Endodermal cell (in vitro differentiated cells): ENCODE data around the gene ATP4B. TPM values are rescaled to one million over a fixed set of nuclear protein-coding genes. Genes with fewer than 3 reads are reported as not detected.

ENCODE experiments used
- DNase-seq: peaks from one replicate; pipeline ENCODE4 v3.0.0-alpha.2; 2017
- H3K27ac ChIP-seq: 2 replicates; pipeline ENCODE4 v1.5.1; 2013; ENCODE audit warnings: mild to moderate bottlenecking, low read depth, low read length, moderate library complexity
- H3K27me3 ChIP-seq: 2 replicates; pipeline ENCODE4 v1.6.1; 2013; ENCODE audit warnings: mild to moderate bottlenecking, low read length, moderate library complexity; ENCODE audit not compliant: insufficient read depth, control insufficient read depth, poor library complexity, severe bottlenecking
- H3K36me3 ChIP-seq: 2 replicates; pipeline ENCODE4 v1.7.0; 2013; ENCODE audit warnings: mild to moderate bottlenecking, low read length, moderate library complexity; ENCODE audit not compliant: control insufficient read depth, insufficient read depth
- H3K4me1 ChIP-seq: one replicate; pipeline ENCODE4 v1.7.0; 2013; ENCODE audit warnings: low read length; ENCODE audit not compliant: control insufficient read depth, insufficient read depth
- H3K4me3 ChIP-seq: 2 replicates; pipeline ENCODE4 v1.5.1; 2013; ENCODE audit warnings: mild to moderate bottlenecking, low read length, moderate library complexity
- H3K9ac ChIP-seq: 2 replicates; pipeline ENCODE4 v1.6.1; 2013; ENCODE audit warnings: mild to moderate bottlenecking, low read length, moderate library complexity; ENCODE audit not compliant: poor library complexity, severe bottlenecking; ENCODE audit errors: extremely low read depth
- H3K9me3 ChIP-seq: 2 replicates; pipeline ENCODE4 v1.6.1; 2013; ENCODE audit warnings: mild to moderate bottlenecking, low read length, moderate library complexity; ENCODE audit not compliant: control insufficient read depth
- H3K27ac Mint-ChIP-seq: 2 replicates; pipeline ENCODE4 v1.8.0; 2020; ENCODE audit warnings: mixed read lengths
- H3K27me3 Mint-ChIP-seq: 2 replicates; pipeline ENCODE4 v1.8.0; 2021; ENCODE audit warnings: mild to moderate bottlenecking, mixed read lengths; ENCODE audit not compliant: insufficient read depth
- H3K36me3 Mint-ChIP-seq: 2 replicates; pipeline ENCODE4 v1.8.0; 2020; ENCODE audit warnings: low read depth, mixed read lengths
- H3K4me1 Mint-ChIP-seq: 2 replicates; pipeline ENCODE4 v1.8.0; 2020; ENCODE audit warnings: mixed read lengths
- H3K4me3 Mint-ChIP-seq: 2 replicates; pipeline ENCODE4 v1.8.0; 2020; ENCODE audit warnings: mild to moderate bottlenecking, moderate library complexity, mixed read lengths
- H3K9me3 Mint-ChIP-seq: 2 replicates; pipeline ENCODE4 v1.8.0; 2020; ENCODE audit warnings: mild to moderate bottlenecking, mixed read lengths
- CTCF ChIP-seq: fragments of 200-600 bp; sonication (generic); conservative IDR thresholded peaks from 2 replicates; pipeline ENCODE4 v1.5.0; 2021; ENCODE audit warnings: antibody characterized with exemption, mild to moderate bottlenecking
- WGBS, 2 experiments: methylation state at CpG; one replicate each; pipeline versions ENCODE4 v1.1.5 to v1.1.7; 2013; ENCODE audit warnings: missing lambda C conversion rate in 2 of 2, mixed read lengths in 1 of 2; ENCODE audit not compliant: insufficient coverage in 1 of 2, insufficient read length in 1 of 2; 5-methylcytosine and 5-hydroxymethylcytosine counted together
- total RNA-seq, 2 donors: library from RNA; stranded (reverse); fragmentation: NEBNext Ultra II Directional in 1 of 2; extraction: Animal tissue kit (Norgen Biotek cat#: 25700) in 1 of 2; gene quantifications; 2 replicates in 1 of 2; 3 replicates in 1 of 2; pipeline ENCODE4 v1.2.1, GENCODE V29; 2021

ATP4B gene
- total RNA-seq, 2 donors from 2014 or later, result not detected

- Histone ChIP-seq H3K4me3 (no peak overlapping the region), H3K9me3 (no peaks in the 10 kb centered on the region), H3K27me3 (no peaks in the 10 kb centered on the region), H3K36me3 (no peaks in the 10 kb centered on the region), H3K4me1 (no peaks in the 10 kb centered on the region), H3K9ac (no peak overlapping the region), H3K27ac (no peak overlapping the region)
- Mint-ChIP-seq H3K27ac (no peak overlapping the region), H3K36me3 (no peaks in the 10 kb centered on the region), H3K9me3 (no peaks in the 10 kb centered on the region), H3K4me1 (peaks cover 17% of the 10 kb centered on the region), H3K4me3 (no peak overlapping the region), H3K27me3 (peaks cover 2% of the 10 kb centered on the region)
- peak; percentile 32 for DNase-seq
- TF ChIP-seq CTCF, result no peak
- 93 to 96% methylated on average over 3 to 19 of the region's 19 CpGs for WGBS, 2 experiments
Observed at GRCh38 chr13:113670541-113670940, 12.5 kb upstream of the ATP4B start.

GRCh38 chr13:113669755-113670341 is 11.8 kb upstream of the ATP4B start:
- Mint-ChIP-seq H3K36me3 (no peaks in the 10 kb centered on the region), H3K27ac (no peak overlapping the region), H3K4me1 (peaks cover 20% of the 10 kb centered on the region), H3K4me3 (no peak overlapping the region), H3K9me3 (no peaks in the 10 kb centered on the region), H3K27me3 (peaks cover 2% of the 10 kb centered on the region)
- H3K27ac ChIP-seq, result no peak overlapping the region
- no peak overlapping the region for H3K4me3 ChIP-seq
- no peak overlapping the region for H3K9ac ChIP-seq
- H3K9me3 ChIP-seq, result no peaks in the 10 kb centered on the region
- TF ChIP-seq CTCF, result no peak
- DNase-seq, result peak; percentile 52
- no peaks in the 10 kb centered on the region for H3K4me1 ChIP-seq
- no peaks in the 10 kb centered on the region for H3K27me3 ChIP-seq
- H3K36me3 ChIP-seq, result no peaks in the 10 kb centered on the region
- WGBS, 2 experiments, result 88 to 90% methylated on average over 14 to 21 of the region's 21 CpGs

- H3K36me3 Mint-ChIP-seq, result no peaks in the 10 kb centered on the region
- H3K4me1 Mint-ChIP-seq, result peaks cover 22% of the 10 kb centered on the region
- Histone ChIP-seq H3K27ac (no peak overlapping the region), H3K4me3 (no peak overlapping the region), H3K9me3 (no peaks in the 10 kb centered on the region), H3K9ac (no peak overlapping the region), H3K4me1 (no peaks in the 10 kb centered on the region), H3K36me3 (no peaks in the 10 kb centered on the region), H3K27me3 (no peaks in the 10 kb centered on the region)
- no peaks in the 10 kb centered on the region for H3K9me3 Mint-ChIP-seq
- WGBS, 2 experiments, result 83 to 87% methylated on average over 12 to 13 of the region's 13 CpGs
- peak; percentile 37 for DNase-seq
- TF ChIP-seq CTCF, result no peak
- no peak overlapping the region for H3K4me3 Mint-ChIP-seq
- H3K27ac Mint-ChIP-seq, result no peak overlapping the region
- H3K27me3 Mint-ChIP-seq, result peaks cover 2% of the 10 kb centered on the region
Observed at GRCh38 chr13:113669231-113669754, 11.3 kb upstream of the ATP4B start.
